A673 (cell line): ENCODE measurements around the gene PARD6G. TPM values are rescaled to one million over a fixed set of nuclear protein-coding genes. Genes with fewer than 3 reads are reported as not detected.

ENCODE experiments used
- BruUV-seq: library from RNA; stranded (reverse); fragments of 400-500 nt; replicated peaks from 2 replicates; lab custom pipeline; 2021; lab: Mats Ljungman, UMichigan
- CTCF ChIA-PET: fragments of 300-600 bp; sonication (Branson Sonifier 250); formaldehyde crosslinking; loops from one replicate; lab custom pipeline; 2022; ENCODE audit warnings: antibody characterized with exemption; lab: Charles Lee
- POLR2A ChIA-PET: fragments of 300-600 bp; sonication (Branson Sonifier 250); formaldehyde crosslinking; loops from one replicate; lab custom pipeline; 2022; ENCODE audit warnings: antibody characterized with exemption; ENCODE audit not compliant: low non-redundant PET; lab: Charles Lee
- DNase-seq: peaks from one replicate; pipeline ENCODE4 v3.0.0-alpha.2; 2015; ENCODE audit warnings: low spot score
- H3K27ac ChIP-seq: fragments of 200-600 bp; sonication (generic); 2 replicates; pipeline ENCODE4 v1.5.1; 2016; ENCODE audit warnings: mixed run types, low read depth, mild to moderate bottlenecking, mixed read lengths, antibody characterized with exemption, low read length; ENCODE audit not compliant: poor library complexity, severe bottlenecking
- H3K27me3 ChIP-seq: fragments of 200-600 bp; sonication (generic); replicated peaks from 2 replicates; pipeline ENCODE4 v1.6.1; 2017; ENCODE audit warnings: mixed run types, low read depth, mild to moderate bottlenecking, mixed read lengths, antibody characterized with exemption, low read length; ENCODE audit not compliant: insufficient read depth, poor library complexity
- H3K36me3 ChIP-seq: fragments of 200-600 bp; sonication (generic); 2 replicates; pipeline ENCODE4 v1.6.1; 2016; ENCODE audit warnings: mixed run types, mild to moderate bottlenecking, mixed read lengths, antibody characterized with exemption, low read length; ENCODE audit not compliant: insufficient read depth, poor library complexity, severe bottlenecking
- H3K4me1 ChIP-seq: fragments of 200-600 bp; sonication (generic); 2 replicates; pipeline ENCODE4 v1.6.1; 2017; ENCODE audit warnings: mixed run types, mild to moderate bottlenecking, mixed read lengths, antibody characterized with exemption, low read length; ENCODE audit not compliant: insufficient read depth, poor library complexity, severe bottlenecking
- H3K4me3 ChIP-seq: fragments of 200-600 bp; sonication (generic); 2 replicates; pipeline ENCODE4 v1.5.1; 2016; ENCODE audit warnings: low read depth, mixed run types, mild to moderate bottlenecking, mixed read lengths, low read length; ENCODE audit not compliant: poor library complexity, severe bottlenecking
- H3K9me3 ChIP-seq: fragments of 200-600 bp; sonication (generic); 2 replicates; pipeline ENCODE4 v1.6.1; 2016; ENCODE audit warnings: mixed run types, low read depth, mild to moderate bottlenecking, mixed read lengths, antibody characterized with exemption, low read length; ENCODE audit not compliant: poor library complexity, severe bottlenecking
- EZH2 ChIP-seq: fragments of 200-600 bp; sonication (generic); IDR thresholded peaks from 2 replicates; pipeline ENCODE4 v1.6.1; 2017; ENCODE audit warnings: borderline replicate concordance, low read depth, mild to moderate bottlenecking, mixed read lengths, antibody characterized with exemption, low read length; ENCODE audit not compliant: poor library complexity, severe bottlenecking
- intact Hi-C: fragments of 100-400 bp; cut with micrococcal nuclease; formaldehyde crosslinking; loops from one replicate; pipeline ENCODE4 v1.10.0; 2022; ENCODE audit not compliant: unreplicated experiment
- total RNA-seq: library from RNA; stranded (reverse); gene quantifications from 2 replicates; pipeline ENCODE4 v1.2.3, GENCODE V29; 2021
- TF ChIP-seq, protein P1 (sequence below): fragments of 300-800, 200-600 bp; sonication (generic); conservative IDR thresholded peaks from 2 replicates; pipeline ENCODE4 v1.5.1; 2017; ENCODE audit warnings: low read depth, mild to moderate bottlenecking, antibody characterized with exemption, low read length, moderate library complexity, mixed read lengths

Gene PARD6G
- total RNA-seq, 1 experiment from 2014 or later, result 7.9 TPM

DNA sequence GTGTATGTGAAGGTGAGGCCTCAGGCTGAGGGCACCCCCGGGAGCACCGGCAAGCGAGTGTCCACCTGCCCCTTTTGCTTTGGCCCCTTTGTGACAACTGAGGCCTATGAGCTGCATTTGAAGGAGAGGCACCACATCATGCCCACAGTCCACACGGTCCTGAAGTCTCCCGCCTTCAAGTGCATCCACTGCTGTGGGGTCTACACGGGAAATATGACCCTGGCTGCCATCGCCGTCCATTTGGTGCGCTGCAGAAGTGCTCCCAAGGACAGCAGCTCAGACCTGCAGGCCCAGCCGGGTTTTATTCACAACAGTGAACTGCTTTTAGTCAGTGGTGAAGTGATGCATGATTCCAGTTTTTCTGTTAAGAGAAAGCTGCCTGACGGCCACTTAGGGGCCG lies 109.3 kb downstream of the PARD6G start:
- H3K4me1 ChIP-seq, result no peaks in the 10 kb centered on the region
- intact Hi-C loops, result no loop called here
- DNase-seq, result no peak
- H3K27me3 ChIP-seq, result no peaks in the 10 kb centered on the region
- H3K27ac ChIP-seq, result no peak overlapping the region
- ChIA-PET CTCF (no interaction called here), POLR2A (interaction anchor here (0.6 kb wide), 1 partner anchor 9 kb away, joined by 5 read pairs; no protein-coding TSS in a partner anchor)
- peaks cover 62% of the 10 kb centered on the region for H3K36me3 ChIP-seq
- TF ChIP-seq EZH2, result no peak
- TF ChIP-seq, protein P1, sequence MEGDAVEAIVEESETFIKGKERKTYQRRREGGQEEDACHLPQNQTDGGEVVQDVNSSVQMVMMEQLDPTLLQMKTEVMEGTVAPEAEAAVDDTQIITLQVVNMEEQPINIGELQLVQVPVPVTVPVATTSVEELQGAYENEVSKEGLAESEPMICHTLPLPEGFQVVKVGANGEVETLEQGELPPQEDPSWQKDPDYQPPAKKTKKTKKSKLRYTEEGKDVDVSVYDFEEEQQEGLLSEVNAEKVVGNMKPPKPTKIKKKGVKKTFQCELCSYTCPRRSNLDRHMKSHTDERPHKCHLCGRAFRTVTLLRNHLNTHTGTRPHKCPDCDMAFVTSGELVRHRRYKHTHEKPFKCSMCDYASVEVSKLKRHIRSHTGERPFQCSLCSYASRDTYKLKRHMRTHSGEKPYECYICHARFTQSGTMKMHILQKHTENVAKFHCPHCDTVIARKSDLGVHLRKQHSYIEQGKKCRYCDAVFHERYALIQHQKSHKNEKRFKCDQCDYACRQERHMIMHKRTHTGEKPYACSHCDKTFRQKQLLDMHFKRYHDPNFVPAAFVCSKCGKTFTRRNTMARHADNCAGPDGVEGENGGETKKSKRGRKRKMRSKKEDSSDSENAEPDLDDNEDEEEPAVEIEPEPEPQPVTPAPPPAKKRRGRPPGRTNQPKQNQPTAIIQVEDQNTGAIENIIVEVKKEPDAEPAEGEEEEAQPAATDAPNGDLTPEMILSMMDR, result no peak
- no peaks in the 10 kb centered on the region for H3K9me3 ChIP-seq
- no TSS peak for BruUV-seq
- no peak overlapping the region for H3K4me3 ChIP-seq

DNA sequence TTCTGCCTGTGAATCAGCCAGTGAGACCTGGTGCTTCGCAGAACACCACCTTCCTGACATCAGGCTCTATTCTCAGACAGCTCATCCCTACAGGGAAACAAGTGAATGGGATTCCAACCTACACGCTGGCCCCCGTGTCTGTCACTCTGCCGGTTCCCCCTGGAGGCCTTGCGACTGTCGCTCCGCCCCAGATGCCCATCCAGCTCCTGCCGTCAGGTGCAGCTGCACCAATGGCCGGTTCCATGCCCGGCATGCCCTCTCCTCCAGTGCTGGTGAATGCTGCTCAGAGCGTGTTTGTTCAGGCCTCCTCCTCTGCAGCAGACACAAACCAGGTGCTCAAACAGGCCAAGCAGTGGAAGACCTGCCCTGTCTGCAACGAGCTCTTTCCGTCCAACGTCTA lies 110.2 kb downstream of the PARD6G start:
- Histone ChIP-seq H3K4me1 (no peaks in the 10 kb centered on the region), H3K27ac (no peak overlapping the region), H3K27me3 (no peaks in the 10 kb centered on the region), H3K9me3 (no peaks in the 10 kb centered on the region), H3K4me3 (no peak overlapping the region), H3K36me3 (peaks cover 65% of the 10 kb centered on the region)
- no TSS peak for BruUV-seq
- DNase-seq, result no peak
- TF ChIP-seq EZH2, result no peak
- intact Hi-C loops, result no loop called here
- CTCF ChIA-PET, result no interaction called here
- POLR2A ChIA-PET, result no interaction called here

DNA sequence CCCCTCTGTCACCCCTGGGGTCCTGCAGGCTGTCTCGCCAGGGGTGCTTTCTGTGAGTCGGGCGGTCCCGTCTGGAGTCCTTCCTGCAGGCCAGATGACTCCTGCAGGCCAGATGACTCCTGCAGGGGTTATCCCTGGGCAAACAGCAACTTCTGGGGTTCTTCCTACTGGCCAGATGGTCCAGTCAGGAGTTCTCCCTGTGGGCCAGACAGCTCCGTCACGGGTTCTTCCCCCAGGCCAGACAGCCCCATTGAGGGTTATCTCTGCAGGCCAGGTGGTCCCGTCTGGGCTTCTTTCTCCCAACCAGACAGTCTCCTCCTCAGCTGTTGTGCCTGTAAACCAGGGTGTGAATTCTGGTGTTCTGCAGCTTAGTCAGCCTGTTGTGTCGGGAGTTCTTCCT lies 110.6 kb downstream of the PARD6G start:
- TF ChIP-seq, protein P1, result no peak
- TF ChIP-seq EZH2, result no peak
- Histone ChIP-seq H3K9me3 (no peaks in the 10 kb centered on the region), H3K36me3 (peaks cover 65% of the 10 kb centered on the region), H3K27me3 (no peaks in the 10 kb centered on the region), H3K4me1 (no peaks in the 10 kb centered on the region), H3K4me3 (no peak overlapping the region), H3K27ac (no peak overlapping the region)
- ChIA-PET CTCF (no interaction called here), POLR2A (no interaction called here)
- no TSS peak for BruUV-seq
- intact Hi-C loops, result no loop called here
- DNase-seq, result no peak

DNA sequence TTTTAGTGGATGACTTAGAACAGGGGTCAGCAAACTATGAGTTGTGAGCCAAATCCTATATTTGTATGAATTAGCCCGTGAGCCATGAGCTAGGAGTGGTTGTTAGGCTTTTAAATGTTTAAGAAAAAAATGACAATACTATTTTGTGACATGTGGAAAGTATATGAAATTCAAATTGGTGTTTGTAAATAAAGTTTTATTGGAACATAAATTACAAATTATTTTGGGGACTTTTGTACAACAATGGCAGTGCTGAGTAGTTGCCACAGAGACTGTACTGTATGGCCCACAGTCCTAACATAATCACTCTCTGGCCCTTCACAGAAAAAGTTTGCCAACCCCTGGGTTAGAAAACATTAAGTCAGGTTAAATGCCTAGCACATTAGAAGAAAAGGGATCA lies 112.2 kb downstream of the PARD6G start:
- no peak for TF ChIP-seq EZH2
- TF ChIP-seq, protein P1, result no peak
- Histone ChIP-seq H3K4me1 (no peaks in the 10 kb centered on the region), H3K9me3 (no peaks in the 10 kb centered on the region), H3K4me3 (no peak overlapping the region), H3K27ac (no peak overlapping the region), H3K27me3 (no peaks in the 10 kb centered on the region), H3K36me3 (peaks cover 64% of the 10 kb centered on the region)
- intact Hi-C loops, result no loop called here
- ChIA-PET CTCF (no interaction called here), POLR2A (no interaction called here)
- no peak for DNase-seq
- BruUV-seq, result no TSS peak
